ENCODE results near the gene AOPEP.

Gene AOPEP

DNA sequence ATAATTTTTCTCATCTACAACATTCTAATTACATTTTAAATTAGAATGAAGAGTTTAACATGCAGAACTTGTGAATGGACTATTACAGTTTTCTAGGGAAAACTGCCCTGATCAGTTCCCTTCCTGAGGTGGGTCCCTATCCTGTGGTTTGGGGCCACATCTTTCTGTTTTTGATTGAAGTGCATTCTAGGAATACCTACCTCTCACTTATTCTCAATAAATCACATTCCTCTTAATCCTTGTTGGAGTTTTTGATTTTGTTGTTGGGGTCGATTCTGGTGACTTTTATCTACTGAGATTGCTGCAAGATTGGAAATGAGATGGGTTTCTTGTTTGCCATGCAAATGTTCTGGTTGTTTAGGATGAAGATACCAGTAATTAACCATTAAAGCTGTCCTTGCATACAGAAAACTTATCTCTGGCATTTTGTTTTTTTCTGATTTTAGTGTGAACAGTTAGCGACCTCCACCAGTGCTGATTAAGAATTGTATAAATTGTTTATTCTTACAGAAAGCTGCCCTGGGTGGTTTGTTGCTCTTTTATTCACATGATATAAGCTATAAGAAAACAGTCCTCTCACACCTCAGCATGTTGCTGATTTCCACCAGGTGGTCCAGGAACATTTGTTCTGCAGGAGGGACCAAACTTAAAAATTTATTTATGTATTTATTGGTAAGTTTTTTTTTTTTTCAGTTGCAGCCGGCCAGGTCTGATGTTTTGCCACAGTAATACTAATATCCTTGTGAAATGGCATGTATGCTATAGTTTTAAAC lies 321.1 kb downstream of the AOPEP start:
- DNase-seq = no peak
- in situ Hi-C loops (cut with MboI; ENCODE audit: low pct_unique_long_range_greater_than_20kb, low sequenced_read_pairs) = no loop called here

- in situ Hi-C loops (cut with MboI; ENCODE audit: low pct_unique_long_range_greater_than_20kb, low sequenced_read_pairs) = no loop called here
- DNase-seq = peak; percentile 55
Measured at GRCh38 chr9:95048225-95049087, 322.0 kb downstream of the AOPEP start.

DNA sequence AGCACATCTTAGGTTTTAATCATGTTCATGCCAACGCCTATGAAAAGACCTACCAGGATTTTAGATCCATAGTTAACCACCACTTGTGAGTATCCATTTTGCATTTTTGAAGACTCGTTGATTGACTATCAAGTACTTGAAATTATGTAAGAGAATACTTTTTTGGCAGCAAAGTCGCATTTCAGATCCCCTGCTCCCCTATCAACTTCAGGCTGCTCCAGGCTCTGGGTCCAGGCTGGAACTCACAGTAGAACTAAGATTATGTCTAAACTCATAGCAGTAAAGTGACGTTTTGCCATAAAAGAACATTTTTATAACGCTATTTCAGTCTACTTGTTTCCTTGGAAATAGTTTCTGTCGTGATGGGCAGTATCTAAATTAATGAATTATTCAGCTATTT lies 323.3 kb downstream of the AOPEP start:
- DNase-seq = no peak
- in situ Hi-C loops (cut with MboI; ENCODE audit: low pct_unique_long_range_greater_than_20kb, low sequenced_read_pairs) = no loop called here

DNA sequence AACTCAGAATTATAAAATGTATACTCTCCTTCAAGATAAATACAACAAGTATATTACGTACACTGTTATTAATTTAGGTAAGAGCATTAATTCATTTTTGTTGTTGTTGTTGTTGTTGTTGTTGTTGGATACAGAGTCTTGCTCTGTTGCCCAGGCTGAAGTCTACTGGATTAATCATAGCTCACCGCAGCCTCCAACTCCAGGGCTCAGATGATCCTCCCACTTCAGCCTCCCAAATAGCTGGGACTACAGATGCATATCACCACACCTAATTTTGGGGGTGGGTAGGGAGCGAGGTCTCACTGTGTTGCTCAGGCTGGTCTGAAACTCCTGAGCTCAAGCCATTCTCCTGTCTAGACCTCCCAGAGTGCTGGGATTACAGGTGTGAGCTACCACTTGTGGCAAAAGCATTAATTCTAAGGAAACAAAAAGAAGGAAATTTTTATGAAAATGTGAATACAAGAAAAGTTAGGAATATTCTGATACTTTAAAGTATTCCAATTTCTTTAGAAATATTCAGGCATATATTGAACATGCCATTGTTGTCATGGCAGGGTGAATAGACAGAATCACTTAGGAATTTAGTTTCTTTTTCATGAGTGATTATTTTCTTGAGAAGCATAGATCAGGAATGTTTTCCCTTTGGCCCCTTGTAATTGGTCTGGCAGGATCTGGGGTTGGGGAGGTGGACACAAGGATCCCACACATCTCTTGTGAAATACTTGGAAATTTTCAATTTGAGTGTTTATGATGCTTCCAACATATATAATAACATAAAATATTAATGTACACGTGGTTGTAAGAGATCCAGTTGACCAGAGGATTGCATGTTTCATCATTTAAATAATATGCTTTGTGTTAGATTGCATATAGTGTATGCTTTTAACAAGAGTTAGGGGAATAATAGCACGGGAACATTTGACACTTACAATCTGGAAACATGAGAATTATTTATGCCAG lies 327.4 kb downstream of the AOPEP start:
- DNase-seq = no peak
- in situ Hi-C loops (cut with MboI; ENCODE audit: low pct_unique_long_range_greater_than_20kb, low sequenced_read_pairs) = no loop called here

DNA sequence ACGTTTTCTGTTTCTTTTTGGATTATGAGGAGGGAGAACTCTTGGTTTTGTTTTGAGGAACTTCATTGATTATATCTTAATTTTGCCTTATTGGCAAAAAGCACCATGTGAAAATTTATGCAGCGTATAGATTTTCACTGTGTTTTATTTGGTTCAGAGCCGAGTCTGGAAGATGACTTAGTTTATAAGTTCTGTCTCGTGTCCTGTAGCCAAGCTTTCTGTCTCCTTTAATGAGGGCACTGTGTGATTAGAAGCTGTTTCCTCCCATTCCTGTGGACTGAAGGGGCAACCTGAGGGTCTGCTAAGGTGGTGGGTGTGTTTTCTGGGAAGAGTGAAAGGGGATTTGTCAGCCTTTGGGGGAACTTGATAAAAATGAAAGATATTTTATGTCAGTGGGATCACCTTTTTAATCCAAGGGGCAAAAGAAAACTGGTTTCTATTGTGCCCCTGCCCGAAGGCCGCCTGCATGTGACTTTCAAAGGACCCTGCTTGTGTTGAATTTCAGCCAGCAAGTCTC lies 328.9 kb downstream of the AOPEP start:
- in situ Hi-C loops (cut with MboI; ENCODE audit: low pct_unique_long_range_greater_than_20kb, low sequenced_read_pairs) = no loop called here
- no peak for DNase-seq

GRCh38 chr9:95055851-95056551 lies 329.5 kb downstream of the AOPEP start:
- in situ Hi-C loops (cut with MboI; ENCODE audit: low pct_unique_long_range_greater_than_20kb, low sequenced_read_pairs) = no loop called here
- no peak for DNase-seq

- no peak for DNase-seq
- in situ Hi-C loops (cut with MboI; ENCODE audit: low pct_unique_long_range_greater_than_20kb, low sequenced_read_pairs) = no loop called here
Measured at GRCh38 chr9:95057101-95057500, 330.6 kb downstream of the AOPEP start.

- in situ Hi-C loops (cut with MboI; ENCODE audit: low pct_unique_long_range_greater_than_20kb, low sequenced_read_pairs) = no loop called here
- no peak for DNase-seq
Measured at GRCh38 chr9:95058121-95058785, 331.8 kb downstream of the AOPEP start.

GRCh38 chr9:95058795-95059386 lies 332.4 kb downstream of the AOPEP start:
- DNase-seq = no peak
- in situ Hi-C loops (cut with MboI; ENCODE audit: low pct_unique_long_range_greater_than_20kb, low sequenced_read_pairs) = no loop called here

- in situ Hi-C loops (cut with MboI; ENCODE audit: low pct_unique_long_range_greater_than_20kb, low sequenced_read_pairs) = no loop called here
- no peak for DNase-seq
Measured at GRCh38 chr9:95060234-95060633, 333.7 kb downstream of the AOPEP start.

DNA sequence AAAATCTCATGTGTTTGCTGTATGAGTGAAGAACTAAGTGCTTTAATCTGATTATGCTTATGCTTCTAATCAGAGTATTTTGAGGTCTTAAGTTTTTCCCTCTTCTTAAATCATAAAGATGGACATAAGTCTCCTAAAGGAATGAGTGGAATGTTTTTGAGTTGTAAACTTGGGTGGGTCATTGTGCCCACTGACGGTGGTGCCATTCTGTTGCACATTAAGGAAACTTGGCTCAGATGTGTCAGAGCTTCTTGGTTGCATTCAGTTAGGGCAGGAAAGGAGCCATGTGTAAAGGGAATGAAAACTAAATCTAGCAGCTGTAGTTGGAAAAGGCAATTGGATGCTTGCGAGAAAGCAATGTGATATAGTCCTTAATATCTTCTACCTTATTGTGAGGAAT lies 334.4 kb downstream of the AOPEP start:
- no peak for DNase-seq
- in situ Hi-C loops (cut with MboI; ENCODE audit: low pct_unique_long_range_greater_than_20kb, low sequenced_read_pairs) = no loop called here

- DNase-seq = no peak
Measured at GRCh38 chr9:95061916-95062595, 335.6 kb downstream of the AOPEP start.

GRCh38 chr9:95062596-95063065 lies 336.1 kb downstream of the AOPEP start:
- no peak for DNase-seq
- in situ Hi-C loops (cut with MboI; ENCODE audit: low pct_unique_long_range_greater_than_20kb, low sequenced_read_pairs) = no loop called here

More at GRCh38 chr9:95061916-95062595, 335.6 kb downstream of the AOPEP start:
- in situ Hi-C loops (cut with MboI; ENCODE audit: low pct_unique_long_range_greater_than_20kb, low sequenced_read_pairs) = no loop called here

DNA sequence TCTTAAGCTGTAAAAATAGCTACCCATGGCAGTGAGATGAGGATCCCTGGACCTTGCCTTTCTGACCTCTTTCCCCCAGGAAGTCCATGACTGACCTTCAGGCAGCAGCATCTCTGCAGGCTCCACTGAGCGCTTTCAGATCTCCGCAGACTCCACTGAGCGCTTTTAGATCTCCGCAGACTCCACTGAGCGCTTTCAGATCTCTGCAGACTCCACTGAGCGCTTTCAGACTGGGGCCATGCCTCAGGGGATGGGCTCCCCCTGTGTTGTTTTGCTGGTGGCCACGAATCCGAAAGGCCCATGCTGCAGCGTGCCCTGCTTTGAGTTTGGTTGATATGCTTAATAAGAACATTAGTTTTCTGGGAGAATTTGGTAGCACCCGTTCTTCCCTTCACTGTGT lies 336.8 kb downstream of the AOPEP start:
- no peak for DNase-seq
- in situ Hi-C loops (cut with MboI; ENCODE audit: low pct_unique_long_range_greater_than_20kb, low sequenced_read_pairs) = no loop called here

GRCh38 chr9:95065224-95065623 lies 338.7 kb downstream of the AOPEP start:
- no peak for DNase-seq
- in situ Hi-C loops (cut with MboI; ENCODE audit: low pct_unique_long_range_greater_than_20kb, low sequenced_read_pairs) = no loop called here

- no peak for DNase-seq
- in situ Hi-C loops (cut with MboI; ENCODE audit: low pct_unique_long_range_greater_than_20kb, low sequenced_read_pairs) = no loop called here
Measured at GRCh38 chr9:95067057-95067456, 340.6 kb downstream of the AOPEP start.

DNA sequence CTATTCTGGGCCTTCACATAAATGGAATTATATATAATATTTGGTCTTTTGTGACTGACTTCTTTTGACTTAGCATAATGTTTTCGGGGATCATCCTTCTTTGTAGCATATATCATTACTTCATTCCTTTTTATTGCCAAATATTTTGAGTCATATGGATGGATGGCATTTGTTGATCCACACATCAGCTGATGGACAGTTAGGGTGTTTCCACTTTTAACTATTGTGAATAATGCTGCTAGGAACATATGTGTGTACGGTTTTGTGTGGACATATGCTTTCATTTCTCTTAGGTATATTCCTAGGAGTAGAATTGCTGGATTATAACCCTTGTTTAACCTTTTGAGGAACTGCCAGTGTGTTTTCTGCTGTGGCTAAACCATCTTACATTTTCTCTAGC lies 341.4 kb downstream of the AOPEP start:
- no peak for DNase-seq
- in situ Hi-C loops (cut with MboI; ENCODE audit: low pct_unique_long_range_greater_than_20kb, low sequenced_read_pairs) = no loop called here
